Bone marrow (tissue), 2 donors: ENCODE data around the gene PRR23E.

Source experiments
- DNase-seq, 2 donors: peaks; one replicate each; lab custom pipeline; 2025; lab: John Stamatoyannopoulos, UW

PRR23E gene

DNA sequence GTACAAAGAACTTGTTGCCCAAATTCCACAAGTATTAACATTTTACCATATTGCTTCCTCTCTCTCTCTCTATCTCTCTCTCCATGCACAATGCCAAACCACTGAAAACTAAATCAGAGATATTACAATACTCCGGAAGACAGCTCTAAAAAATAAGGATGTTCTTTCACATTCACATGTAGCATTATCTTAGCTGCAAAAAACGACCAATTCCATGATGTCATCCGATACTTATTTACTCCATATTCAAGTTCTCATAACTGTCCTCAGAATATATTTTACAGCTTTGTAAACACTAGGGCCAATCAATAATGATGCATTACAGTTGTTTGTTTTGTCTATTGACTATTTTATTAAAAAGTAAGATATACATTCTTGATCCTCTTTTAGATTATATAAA lies 7.7 kb upstream of the PRR23E start:
- no peak for DNase-seq

DNA sequence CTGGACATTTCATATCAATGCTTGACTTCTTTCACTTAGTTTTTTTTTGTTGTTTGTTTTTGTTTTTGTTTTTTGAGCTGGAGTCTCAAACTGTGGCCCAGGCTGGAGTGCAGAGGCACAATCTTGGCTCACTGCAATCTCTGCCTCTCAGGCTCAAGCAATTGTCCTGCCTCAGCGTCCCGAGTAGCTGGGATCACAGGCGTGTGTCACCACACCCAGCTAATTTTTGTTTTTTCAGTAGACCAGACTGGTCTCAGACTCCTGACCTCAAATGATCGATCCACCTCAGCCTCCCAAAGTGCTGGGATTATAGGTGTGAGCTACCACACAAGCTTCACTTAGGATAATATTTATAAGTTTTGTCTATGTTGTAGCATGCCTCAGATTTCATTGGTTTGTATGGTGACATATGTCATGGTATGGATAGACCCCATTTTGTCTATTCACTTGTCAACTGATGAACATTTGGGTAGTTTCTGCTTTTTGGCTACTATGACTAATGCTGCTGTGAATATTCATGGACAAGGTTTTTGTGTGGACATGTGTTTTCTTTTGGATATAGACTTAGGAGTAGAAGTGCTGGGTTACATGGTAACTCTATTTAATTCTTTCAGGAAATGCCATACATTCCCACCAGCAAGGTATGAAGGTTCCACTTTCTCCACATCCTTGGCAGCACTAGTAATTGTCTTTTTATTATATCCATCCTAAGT lies 6.8 kb upstream of the PRR23E start:
- DNase-seq, result no peak

DNA sequence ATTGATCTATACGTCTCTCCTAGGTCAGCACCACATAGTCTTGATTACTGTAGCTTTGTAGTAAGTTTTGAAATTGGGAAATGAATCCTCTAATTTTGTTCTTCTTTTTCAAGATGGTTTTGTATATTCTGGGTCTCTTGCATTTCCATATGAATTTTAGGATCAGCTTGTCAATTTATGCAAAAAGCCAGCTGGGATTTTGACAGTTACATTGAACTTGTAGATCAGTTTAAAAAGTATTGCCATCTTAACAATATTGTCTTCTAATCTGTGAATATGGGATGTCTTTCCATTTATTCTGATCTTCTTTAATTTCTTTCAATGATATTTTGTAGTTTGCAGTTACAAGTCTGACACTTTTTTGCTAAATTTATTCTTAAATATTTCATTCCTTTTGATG lies 5.6 kb upstream of the PRR23E start:
- DNase-seq, result no peak

DNA sequence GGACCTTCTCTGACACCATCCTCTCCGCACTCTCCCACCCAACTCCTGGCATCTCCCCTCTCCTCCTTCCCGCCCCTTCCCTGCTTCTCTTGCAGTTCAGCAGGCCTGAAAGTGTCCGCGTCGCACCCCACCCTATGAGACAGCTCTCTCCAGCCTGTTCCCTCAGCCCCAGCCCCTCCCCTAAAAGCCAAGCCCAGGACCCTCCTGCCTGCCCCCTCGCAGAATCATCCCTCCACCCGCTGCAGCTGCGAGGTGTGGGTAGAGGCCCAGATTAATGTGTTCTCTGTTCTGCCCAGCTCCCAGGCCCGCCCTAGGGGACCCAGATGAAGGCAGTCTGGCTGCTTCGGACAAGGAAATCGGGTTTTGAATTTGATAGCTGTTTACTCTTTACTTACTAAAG lies 410 bp downstream of the PRR23E start:
- DNase-seq, result no peak

DNA sequence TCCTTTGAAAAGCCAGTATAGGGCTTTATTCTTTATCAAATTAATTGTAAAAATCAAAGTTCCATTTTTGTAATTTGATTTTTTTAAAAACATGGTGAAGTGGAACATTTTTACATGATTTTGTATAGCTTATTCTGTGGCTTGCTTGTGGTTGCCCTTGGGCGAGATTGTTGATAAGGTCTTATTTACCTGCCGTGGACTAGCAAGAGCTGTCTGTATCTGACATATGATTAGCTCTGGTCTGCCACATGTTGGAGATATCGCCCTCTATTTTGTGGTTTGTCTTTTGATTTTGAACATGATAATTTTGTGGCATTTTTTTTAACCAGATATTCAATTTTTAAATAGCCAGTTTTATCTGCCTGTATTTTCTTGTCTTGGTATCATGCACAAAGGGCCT lies 844 bp downstream of the PRR23E start:
- no peak for DNase-seq

DNA sequence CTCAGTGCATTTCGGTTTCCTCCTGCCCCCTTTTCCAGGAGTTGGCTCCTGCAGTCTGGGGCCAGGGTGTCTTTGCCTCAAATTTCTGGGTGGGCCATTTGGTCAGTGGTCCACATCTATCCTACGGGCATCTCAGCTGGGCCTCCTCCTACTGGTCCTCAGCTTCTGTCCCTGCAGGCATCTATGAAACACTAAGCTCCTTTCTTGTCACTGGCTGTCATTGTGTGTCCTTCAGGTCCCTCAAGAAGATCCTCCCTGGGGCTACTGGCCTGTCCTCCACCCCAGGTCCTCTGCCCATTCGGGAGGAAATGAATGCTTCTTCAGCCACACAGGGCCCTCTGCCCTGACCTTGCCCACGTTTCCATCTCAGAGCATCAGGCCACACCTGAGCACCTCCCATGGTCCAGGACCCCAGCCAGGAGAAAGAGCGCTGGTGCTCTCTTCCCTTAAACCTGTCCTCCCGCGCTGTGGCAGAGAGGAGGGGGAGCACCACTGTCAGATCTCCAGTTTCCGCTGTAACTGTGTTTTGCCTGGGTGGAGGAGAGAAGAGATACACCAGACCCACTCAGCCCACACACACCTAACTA lies 1.8 kb downstream of the PRR23E start:
- DNase-seq, result no peak

DNA sequence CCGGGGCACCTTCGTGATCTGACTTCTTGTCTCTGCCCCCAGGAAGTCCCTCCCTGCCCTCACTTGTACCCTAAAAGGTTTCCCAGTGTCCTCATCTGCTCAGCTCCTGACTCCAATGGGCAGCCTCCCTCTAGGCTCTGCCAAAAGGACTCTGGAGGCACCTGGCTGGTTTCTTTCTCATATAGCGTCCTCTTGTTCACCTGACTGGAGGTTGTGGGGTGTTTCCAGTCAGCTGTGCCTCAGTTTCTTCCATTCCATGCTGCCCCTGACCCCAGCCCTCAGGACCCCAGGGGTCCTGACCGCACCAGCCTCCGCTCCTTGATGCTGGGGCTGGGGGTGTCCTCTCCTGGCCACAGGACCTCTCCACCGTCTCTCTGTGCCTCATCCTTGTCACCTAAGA lies 2.5 kb downstream of the PRR23E start:
- DNase-seq, result no peak

DNA sequence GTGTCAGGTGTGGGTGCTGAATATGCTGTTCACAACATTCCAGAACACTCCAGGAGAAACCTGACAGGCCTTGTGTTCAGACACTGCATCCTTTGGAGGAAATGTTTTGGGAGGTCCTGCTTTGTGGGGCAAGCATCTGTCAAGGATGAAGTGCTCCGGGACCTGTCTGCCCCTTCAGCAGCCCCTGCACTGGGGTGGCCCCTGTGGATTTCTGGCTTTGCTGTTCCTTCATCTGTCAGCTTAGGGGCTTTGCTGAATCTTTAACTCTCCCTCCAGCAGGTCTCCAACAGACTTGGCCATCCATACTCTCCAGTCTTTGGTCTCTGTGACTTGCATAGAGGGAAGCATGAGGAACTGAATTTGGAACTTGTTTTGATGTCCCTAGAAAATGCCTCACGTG lies 3.1 kb downstream of the PRR23E start:
- DNase-seq, result no peak

DNA sequence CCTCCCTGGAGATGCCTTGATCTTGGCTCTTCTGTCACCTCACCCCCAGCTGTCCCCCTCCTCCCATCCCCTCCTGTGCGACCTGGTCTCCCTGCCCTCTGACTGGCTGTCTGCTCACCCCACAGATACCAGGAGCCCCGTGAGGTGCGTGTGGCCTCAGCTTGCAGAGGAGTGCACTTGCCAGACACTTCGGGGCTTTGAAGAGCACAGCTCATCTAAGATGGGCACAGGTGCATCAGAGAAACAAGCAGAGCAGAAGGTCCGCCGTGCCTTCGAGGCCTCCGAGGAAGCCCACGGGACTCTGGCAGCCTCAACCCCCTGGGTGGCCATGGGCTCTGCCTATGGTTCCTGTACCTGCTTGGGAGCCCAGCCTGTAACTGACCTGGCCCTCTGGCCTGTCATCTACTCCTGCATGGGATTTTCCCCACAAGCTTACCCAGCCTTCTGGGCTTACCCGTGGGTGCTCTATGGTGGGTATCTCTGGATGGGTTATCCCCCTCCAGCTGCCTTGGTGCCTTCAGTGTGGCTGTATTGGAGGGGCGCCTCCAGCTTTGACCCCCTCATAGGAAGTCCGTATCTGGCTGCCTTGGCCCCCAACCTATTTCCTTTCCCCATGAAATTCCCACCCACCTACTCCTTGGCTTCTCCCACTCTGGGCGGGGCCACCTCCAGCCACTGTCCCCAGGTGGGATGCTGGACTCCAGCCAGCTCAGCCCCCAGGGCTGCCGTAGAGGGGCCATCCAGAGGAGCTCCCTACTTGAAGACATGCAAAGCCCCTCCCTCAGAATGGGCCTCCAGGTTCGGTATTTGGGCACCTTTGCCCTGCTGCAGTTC lies 3.8 kb downstream of the PRR23E start:
- no peak for DNase-seq

DNA sequence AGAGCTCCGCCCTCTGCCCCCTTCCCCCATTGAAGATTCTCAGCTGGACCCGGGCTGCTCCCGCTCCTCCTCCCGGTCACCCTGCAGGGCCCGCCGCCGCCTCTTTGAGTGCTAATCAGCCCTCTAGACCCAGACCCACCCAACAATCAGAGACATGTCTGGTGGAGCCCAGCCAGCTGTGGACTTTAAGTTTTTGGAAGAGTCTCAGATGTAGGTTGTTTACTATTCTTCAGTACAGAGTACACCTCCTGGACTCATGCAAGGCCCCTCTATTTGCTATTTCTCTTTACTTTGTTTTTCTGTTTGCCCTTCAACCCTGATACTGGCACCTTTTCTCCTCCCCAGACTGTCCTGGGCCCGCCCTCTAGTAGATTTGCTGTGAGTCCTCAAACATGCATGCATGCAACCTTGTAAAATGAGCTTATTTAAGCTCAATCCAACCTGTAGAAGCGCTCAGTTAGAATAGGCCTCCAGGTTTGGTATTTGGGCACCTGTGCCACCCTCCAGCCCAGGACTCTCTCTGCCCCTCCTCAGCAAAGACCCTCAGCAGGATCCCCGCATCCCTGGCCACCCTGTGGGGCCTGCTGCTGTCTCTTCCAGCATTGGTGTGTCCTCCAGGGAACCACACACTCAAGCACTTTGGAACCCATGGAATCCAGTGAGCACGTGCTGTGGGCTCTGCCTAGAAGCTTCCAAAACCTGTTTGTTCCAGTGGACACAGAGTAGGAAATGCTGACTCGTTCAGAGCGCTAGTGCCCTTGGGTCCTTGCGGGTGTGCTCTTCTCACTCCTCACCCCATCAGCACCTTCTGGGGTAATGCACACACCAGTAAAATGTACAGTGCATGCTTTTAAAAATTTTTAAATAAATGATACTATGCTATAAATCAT lies 4.6 kb downstream of the PRR23E start:
- no peak for DNase-seq

DNA sequence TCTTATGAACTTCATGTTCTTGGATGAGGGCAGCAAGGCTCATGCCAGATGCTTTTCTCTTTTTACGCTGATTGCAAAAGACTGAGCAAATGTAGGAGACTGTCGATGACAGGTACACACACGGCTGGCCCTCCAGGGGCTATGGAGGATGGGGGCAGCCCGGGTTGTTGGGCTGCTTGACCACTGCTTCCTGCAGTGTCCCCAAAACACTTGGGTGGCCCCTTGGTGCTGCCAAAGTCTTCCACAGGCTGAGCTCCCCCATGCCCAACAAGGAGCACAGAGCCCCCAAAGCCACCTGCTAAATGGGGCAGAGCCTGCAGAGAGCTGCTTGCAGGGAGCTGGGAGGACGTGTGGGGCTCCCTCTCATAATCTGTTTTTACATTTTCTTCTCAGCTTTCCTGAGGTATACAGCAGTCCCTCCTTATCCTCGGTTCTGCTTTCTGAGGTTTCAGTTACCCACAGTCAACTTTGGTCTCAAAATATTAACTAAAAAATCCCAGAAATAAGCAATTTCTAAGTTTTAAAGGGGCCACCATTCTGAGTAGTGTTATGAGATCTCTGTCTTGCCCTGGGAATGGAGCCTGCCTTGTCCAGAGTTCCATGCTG lies 7.3 kb downstream of the PRR23E start:
- DNase-seq, result no peak

DNA sequence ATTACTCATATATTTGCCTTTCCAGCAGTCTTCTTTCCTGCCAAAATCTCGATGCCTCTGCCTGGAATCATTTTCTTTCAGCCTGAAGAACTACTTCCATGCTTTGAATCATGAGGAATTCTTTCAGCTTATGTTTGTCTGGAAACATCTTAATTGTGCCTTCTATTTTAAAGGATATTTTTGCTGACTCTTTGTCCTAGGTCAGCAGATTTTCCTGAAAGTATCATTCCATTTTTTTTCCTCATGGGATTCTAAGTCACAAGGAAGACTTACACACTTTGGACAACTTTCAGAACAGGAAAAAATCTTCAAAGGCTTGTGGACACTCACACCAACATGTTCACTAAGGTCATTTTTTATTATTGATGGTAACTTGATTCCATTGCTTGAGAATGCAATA lies 10.1 kb downstream of the PRR23E start:
- DNase-seq, result no peak

DNA sequence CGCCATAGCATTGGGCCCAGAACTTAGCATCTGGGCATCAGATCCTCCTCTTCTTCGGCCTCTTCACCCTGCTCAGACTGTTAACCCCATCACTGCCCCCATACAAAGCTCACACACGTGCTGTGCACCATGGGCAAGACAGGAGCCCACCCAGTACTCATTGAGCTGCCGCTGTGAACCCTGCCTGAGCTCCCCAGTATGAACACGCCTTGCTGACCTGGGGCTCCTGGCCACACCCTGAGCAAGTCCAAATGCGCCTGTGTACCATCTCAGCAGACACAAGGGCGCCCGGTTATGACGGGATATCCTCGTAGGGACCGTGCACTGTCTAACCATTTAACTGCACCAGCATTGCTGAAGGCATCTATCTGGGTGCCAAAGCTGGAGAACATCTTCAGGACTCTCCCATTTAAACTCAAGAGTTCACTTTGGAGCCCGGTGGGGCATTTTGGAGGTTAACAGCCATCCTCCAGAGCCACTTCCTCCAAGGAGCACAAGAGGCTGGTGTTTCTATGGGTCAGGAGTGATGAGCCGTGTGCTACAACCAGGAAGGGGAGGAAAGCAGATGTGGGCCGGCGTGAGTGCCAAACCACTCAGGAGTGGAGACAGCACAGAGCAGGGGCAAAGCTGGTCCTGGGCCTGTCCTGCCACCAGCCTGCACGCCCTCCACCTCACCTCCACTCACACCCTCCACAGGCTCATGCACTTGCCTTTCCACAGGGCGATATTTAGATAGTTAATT lies 12.1 kb downstream of the PRR23E start:
- no peak for DNase-seq

DNA sequence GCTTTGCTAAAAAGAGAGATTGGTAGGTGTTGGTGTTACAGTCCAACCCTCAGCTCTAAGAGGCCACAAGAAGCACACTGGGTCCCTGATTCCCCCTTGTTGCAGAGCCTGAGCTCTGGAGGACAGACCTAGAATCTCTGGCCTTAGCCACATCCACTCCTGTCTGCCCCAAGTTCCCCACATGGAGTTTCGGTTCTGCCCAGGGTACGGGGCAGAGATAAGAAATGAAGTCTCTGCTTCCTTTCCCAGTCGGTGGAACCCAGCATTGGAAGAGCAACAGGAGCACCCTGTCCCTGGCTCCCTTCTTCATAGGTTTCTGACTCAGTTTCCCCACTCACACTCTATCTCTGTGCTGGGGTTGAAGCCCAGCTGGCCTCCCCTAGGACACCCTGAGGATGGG lies 13.2 kb downstream of the PRR23E start:
- no peak for DNase-seq

DNA sequence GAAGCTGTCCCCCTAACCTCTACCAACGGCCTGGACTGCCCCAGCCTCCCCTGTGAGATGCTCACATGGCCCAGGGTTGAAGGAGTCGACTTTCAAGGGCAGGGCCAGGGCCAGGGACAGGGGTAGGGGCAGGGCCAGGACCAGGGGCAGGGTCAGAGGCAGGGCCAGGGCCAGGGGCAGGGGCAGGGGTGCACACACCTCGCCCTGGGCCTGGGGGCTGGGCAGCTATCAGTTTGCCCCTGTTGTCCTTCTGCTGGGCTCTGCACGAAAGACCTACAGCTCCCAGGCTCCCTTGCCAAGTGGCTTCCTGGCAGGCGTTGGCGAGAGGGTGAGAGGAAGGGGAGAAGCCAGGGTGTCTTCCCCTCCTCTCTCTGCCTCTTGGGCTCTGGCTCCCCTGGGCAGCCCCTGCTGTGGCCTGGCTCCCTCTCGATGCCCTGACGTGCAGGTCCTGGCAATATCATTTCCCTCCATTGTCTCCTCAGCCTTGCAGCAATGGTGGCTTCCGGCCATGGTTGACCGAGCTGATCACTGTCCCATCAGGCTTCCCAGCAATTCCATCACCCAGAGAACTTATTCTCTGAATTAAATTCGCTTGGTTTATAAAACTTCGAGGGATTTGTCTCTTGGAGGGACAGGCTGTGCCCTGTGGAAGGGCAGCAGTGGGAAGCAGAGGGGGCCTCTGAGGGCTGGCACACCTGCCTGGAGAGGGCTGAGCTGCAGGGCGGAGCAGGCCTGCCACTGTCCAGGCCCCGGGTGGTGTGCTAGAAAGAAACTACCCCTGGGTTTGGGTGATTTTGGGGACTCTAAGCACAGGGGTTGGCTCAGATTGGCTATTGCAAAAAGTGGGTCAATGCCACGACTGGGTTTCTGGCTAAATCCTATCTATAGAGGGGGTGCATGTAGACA lies 13.9 kb downstream of the PRR23E start:
- no peak for DNase-seq

DNA sequence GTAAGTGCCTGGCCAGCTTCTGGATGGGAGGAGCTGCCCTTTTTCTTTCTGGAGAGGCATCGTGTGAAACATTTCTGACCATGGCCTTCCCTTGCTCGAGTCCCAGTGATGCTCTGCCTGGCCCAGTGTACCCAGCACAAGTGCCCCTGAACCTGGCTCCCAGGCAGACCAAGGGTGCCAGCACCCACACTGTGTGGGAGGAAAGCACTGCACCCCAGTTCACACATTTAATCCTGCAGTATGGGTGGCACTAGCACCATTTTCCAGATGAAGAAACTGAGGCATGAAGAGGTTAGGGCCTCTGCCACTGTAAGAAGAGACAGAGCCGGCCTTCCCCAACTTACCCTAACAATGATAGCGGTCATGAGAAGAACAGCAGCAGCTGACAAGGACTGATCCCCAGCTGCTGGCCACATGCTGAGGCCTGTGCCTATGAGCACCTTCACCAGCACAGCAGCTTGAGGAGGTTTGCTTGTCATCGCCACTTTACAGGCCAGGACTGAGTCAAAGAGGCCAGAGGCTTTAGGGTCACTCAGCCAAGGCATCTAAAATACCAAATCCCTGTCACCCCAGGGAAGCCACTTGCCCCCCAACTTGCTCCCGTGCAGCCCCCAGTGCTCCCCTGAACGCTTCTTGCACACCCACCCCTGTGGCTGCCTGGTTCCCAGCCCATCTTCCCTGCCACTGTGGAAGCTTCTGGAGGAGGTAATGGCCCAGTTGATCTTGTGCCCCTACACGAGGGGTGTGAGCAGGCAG lies 15.0 kb downstream of the PRR23E start:
- no peak for DNase-seq

DNA sequence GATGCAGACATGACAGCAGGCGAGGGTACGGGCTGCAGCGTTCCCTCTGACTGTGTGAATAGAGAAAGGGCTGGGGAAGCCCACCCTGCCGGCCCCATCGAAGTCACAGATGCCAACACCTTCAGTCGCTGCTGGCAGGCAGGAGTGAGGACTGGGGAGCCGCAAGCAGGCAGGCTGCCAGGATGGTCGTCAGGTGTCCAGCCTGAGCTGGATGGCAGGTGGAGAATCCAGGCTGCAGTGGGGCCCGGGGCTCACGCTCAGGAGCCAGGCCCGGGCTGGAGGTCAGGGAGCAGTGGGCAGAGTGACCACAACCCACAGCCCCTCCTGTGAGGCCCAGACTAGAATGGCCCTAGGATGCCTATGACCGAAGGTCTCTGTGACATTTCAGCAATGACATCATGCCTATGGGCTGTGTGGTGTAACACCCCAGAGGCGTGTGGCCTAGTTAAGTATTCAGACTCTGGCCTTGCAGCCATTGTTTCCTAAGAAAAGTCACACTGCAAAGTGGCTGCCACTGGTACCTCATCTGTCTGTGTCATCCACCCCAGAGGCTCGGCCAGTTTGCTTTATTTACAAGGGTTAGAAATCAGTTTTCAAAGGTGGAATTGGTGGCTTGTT lies 15.7 kb downstream of the PRR23E start:
- no peak for DNase-seq

DNA sequence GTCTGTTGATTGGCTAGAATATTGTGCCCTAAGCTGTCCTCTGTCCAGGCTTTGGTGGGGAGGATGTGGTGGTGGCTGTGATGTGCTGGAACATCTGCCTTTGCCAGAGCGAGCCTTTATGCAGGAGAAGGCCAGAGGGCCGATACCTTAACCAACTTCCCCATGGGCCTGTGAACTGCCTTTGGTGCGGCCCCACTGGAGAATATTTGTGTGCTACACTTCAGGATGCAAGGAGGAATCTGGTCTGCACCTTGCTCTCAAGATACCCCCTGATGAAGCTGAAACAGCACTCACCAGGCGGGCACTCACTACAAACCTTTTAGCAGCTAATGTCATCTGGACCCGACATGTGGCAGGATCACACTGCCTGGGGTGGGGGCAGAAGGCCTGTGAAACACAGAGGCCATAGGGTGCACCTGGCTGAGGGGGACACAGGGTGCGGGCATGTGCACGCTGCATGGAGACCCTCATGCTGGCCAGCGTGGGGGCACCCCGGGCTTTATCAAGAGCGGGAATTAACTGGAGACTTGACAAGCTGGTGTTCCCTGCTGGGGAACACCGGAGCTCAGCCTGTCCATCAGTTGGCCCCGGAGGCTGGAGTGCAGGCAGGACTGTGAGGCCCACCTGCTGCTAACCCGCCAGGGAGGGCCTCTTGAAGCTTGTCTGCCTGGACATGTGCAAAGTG lies 16.4 kb downstream of the PRR23E start:
- no peak for DNase-seq
